Measurements from ENCODE around the gene RTL5. TPM values are rescaled to one million over a fixed set of nuclear protein-coding genes. Genes with fewer than 3 reads are reported as not detected.
"Not testable (repeated sequence)": the region's sequence is repeated elsewhere in the genome, so short reads cannot be mapped to it uniquely, and the experiment has no call there.

Gene RTL5
- polyA plus RNA-seq: 6.9 TPM
- long read RNA-seq, donor 1, full-length matches to known transcripts: 1 of 1 reads
- long read RNA-seq, donor 1, partial matches to known transcripts: 0 of 1 reads
- long read RNA-seq, donor 1, other reads (novel, unspliced or antisense): 0 of 1 reads
- long read RNA-seq, donor 2, full-length matches to known transcripts: 5 of 5 reads
- long read RNA-seq, donor 2, partial matches to known transcripts: 0 of 5 reads
- long read RNA-seq, donor 2, other reads (novel, unspliced or antisense): 0 of 5 reads
- long read RNA-seq, donor 3, full-length matches to known transcripts: 9 of 9 reads
- long read RNA-seq, donor 3, partial matches to known transcripts: 0 of 9 reads
- long read RNA-seq, donor 3, other reads (novel, unspliced or antisense): 0 of 9 reads
- long read RNA-seq, donor 4, full-length matches to known transcripts: 1 of 1 reads
- long read RNA-seq, donor 4, partial matches to known transcripts: 0 of 1 reads
- long read RNA-seq, donor 4, other reads (novel, unspliced or antisense): 0 of 1 reads
- long read RNA-seq, donor 5, full-length matches to known transcripts: 1 of 1 reads
- long read RNA-seq, donor 5, partial matches to known transcripts: 0 of 1 reads
- long read RNA-seq, donor 5, other reads (novel, unspliced or antisense): 0 of 1 reads
- long read RNA-seq, donor 6, full-length matches to known transcripts: 4 of 4 reads
- long read RNA-seq, donor 6, partial matches to known transcripts: 0 of 4 reads
- long read RNA-seq, donor 6, other reads (novel, unspliced or antisense): 0 of 4 reads
- long read RNA-seq, donor 7, full-length matches to known transcripts: 10 of 10 reads
- long read RNA-seq, donor 7, partial matches to known transcripts: 0 of 10 reads
- long read RNA-seq, donor 7, other reads (novel, unspliced or antisense): 0 of 10 reads
- long read RNA-seq, donor 8, full-length matches to known transcripts: 8 of 8 reads
- long read RNA-seq, donor 8, partial matches to known transcripts: 0 of 8 reads
- long read RNA-seq, donor 8, other reads (novel, unspliced or antisense): 0 of 8 reads
- long read RNA-seq, donor 9, full-length matches to known transcripts: 7 of 7 reads
- long read RNA-seq, donor 9, partial matches to known transcripts: 0 of 7 reads
- long read RNA-seq, donor 9, other reads (novel, unspliced or antisense): 0 of 7 reads
- long read RNA-seq, donor 10, full-length matches to known transcripts: 2 of 2 reads
- long read RNA-seq, donor 10, partial matches to known transcripts: 0 of 2 reads
- long read RNA-seq, donor 10, other reads (novel, unspliced or antisense): 0 of 2 reads
- long read RNA-seq, donor 11, full-length matches to known transcripts: 5 of 5 reads
- long read RNA-seq, donor 11, partial matches to known transcripts: 0 of 5 reads
- long read RNA-seq, donor 11, other reads (novel, unspliced or antisense): 0 of 5 reads

DNA sequence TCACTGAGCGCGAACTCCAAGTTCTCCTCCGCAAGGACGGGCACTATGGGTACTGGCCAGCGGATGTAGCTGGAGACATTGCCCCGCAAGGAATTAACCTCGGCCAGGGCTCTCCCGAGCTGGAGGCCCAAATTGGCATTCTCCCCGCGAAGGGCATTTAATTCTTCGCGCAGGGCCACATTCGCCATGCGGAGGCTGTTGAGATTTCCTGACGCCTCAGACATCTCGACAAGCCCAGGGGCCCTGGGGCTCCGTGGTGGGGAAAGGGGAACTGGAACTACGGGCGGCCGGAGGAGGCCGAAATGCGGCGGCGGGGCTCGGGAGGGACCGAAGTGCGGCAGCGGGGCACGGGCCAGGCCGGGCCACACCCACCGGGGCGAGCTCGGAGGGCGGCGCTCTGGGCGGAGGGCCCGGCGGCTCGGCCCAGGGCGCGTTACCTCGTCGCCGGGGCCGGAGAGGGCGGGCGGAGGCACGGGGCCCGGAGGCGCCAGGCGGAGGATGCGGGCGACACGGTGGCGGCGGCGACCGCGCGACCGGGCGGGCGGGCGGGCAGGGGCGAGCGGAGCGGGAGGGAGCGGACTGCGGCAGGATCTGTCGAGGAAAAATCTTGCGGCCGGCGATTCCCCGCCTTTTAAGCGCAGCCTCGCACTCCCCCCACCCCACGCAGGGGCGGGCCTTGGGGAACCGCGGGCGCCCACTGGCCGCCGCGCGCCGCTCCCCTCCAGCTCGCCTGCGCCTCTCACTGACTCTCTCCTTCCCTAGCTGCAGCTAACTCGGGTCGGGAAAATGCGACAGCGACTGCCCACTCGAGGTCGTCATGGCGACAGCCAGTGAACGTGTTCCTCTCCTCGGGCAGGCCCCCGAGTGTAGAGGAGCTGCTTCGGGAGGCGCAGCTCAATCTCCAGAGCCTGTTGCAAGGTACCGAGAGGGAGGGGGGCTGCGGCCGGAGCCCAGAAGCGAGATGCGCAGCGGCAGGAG lies at the start of gene RTL5:
Gene RTL5 (minus strand): TSS at position 599 of the 978 bp plus-strand sequence.
- no CpG with 5 or more reads among the region's 106 CpGs for WGBS (ENCODE audit: insufficient coverage, low lambda C conversion rate)
- peaks cover 2% of the 10 kb centered on the region for H3K36me3 ChIP-seq (ENCODE audit: control insufficient read depth, insufficient read depth, low read length)
- peak; percentile 72 to 76 for DNase-seq
- no peaks in the 10 kb centered on the region for H3K9me3 ChIP-seq (ENCODE audit: control insufficient read depth, low read depth, low read length)
- H3K27ac ChIP-seq (ENCODE audit: low read length): no peak within 1 kb of the TSS
- H3K4me3 ChIP-seq (ENCODE audit: low read length): peak within 1 kb of the TSS; percentile 45
- peaks cover 8% of the 10 kb centered on the region for H3K4me1 ChIP-seq (ENCODE audit: control insufficient read depth, insufficient read depth, low read length)
- H3K27me3 ChIP-seq (ENCODE audit: control insufficient read depth, insufficient read depth, low read length): peaks cover 29% of the 10 kb centered on the region

DNA sequence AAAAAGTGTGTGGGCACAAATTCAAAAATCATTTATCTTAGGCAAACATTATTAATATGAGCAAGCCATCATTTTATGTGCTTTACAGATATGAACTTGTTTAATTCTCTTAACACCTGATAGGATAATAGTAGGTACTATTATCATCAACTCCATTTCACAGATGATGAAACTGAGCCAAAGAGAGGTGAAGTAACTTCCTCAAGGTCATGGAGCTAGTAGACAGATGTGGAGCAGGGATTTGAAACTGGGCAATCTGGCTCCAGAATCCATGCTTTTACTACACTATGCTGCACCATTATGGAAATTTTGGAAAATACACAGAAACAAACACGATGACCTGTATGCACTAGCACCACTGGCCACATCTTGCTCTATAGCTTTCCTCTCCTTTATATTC lies 48.8 kb upstream of the RTL5 start:
- Histone ChIP-seq H3K27me3 (ENCODE audit: control insufficient read depth, insufficient read depth, low read length) (no peaks in the 10 kb centered on the region), H3K27ac (ENCODE audit: low read length) (peak overlapping the region; percentile 61), H3K4me3 (ENCODE audit: low read length) (peak overlapping the region; percentile 90), H3K36me3 (ENCODE audit: control insufficient read depth, insufficient read depth, low read length) (no peaks in the 10 kb centered on the region), H3K4me1 (ENCODE audit: control insufficient read depth, insufficient read depth, low read length) (peaks cover 5% of the 10 kb centered on the region), H3K9me3 (ENCODE audit: control insufficient read depth, low read depth, low read length) (no peaks in the 10 kb centered on the region)
- DNase-seq: no peak
- WGBS (ENCODE audit: insufficient coverage, low lambda C conversion rate): no CpG with 5 or more reads among the region's 1 CpG

GRCh38 chrX:72176981-72177380 lies 45.3 kb upstream of the RTL5 start:
- DNase-seq: no peak
- Histone ChIP-seq H3K27me3 (ENCODE audit: control insufficient read depth, insufficient read depth, low read length) (no peaks in the 10 kb centered on the region), H3K4me1 (ENCODE audit: control insufficient read depth, insufficient read depth, low read length) (peaks cover 2% of the 10 kb centered on the region), H3K27ac (ENCODE audit: low read length) (no peak overlapping the region), H3K9me3 (ENCODE audit: control insufficient read depth, low read depth, low read length) (no peaks in the 10 kb centered on the region), H3K36me3 (ENCODE audit: control insufficient read depth, insufficient read depth, low read length) (no peaks in the 10 kb centered on the region), H3K4me3 (ENCODE audit: low read length) (no peak overlapping the region)
- no CpG with 5 or more reads among the region's 2 CpGs for WGBS (ENCODE audit: insufficient coverage, low lambda C conversion rate)

DNA sequence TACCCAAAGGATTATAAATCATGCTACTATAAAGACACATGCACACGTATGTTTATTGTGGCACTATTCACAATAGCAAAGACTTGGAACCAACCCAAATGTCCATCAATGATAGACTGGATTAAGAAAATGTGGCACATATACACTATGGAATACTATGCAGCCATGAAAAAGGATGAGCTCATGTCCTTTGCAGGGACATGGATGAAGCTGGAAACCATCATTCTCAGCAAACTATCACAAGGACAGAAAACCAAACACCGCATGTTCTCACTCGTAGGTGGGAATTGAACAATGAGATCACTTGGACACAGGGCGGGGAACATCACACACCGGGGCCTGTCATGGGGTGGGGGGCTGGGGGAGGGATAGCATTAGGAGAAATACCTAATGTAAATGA lies 44.6 kb upstream of the RTL5 start:
- H3K4me1 ChIP-seq (ENCODE audit: control insufficient read depth, insufficient read depth, low read length); H3K36me3 ChIP-seq (ENCODE audit: control insufficient read depth, insufficient read depth, low read length); H3K4me3 ChIP-seq (ENCODE audit: low read length); DNase-seq; H3K27ac ChIP-seq (ENCODE audit: low read length); H3K9me3 ChIP-seq (ENCODE audit: control insufficient read depth, low read depth, low read length); H3K27me3 ChIP-seq (ENCODE audit: control insufficient read depth, insufficient read depth, low read length): not testable (repeated sequence)
- no CpG with 5 or more reads among the region's 5 CpGs for WGBS (ENCODE audit: insufficient coverage, low lambda C conversion rate)

DNA sequence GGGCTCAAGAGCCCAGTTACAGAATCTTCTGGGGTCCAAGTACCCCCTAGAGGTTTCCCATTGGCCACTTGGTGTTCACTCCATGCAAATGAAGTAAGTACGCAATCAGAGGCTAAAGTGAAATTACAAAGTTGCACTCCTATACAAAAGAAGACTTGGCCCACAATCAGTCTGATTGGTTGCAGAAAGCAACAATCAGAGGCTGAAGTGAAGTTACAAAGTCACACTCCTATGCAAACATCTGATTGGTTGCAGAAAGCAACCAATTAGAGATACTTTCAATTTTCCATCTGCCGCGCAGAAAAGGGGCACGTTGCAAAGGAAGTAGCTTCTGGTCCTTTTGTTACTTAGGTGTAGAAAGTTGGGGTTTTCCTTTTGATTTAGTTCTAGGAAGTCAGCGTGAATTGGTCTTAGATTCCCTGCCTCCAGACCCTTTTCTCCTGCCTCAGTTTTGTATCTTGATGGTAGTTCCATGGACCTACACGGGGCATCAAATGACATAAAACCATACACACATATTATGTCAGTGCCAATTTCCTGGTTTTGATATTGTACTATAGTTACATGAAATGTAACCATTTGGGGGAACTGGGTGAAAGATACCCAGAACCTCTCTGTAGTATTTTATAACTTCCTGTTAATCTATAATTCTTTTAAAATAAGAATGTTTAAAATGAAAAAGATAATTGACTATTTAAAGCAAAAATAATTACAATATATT lies 37.5 kb upstream of the RTL5 start:
- Histone ChIP-seq H3K9me3 (ENCODE audit: control insufficient read depth, low read depth, low read length) (no peaks in the 10 kb centered on the region), H3K27ac (ENCODE audit: low read length) (no peak overlapping the region), H3K4me3 (ENCODE audit: low read length) (no peak overlapping the region), H3K36me3 (ENCODE audit: control insufficient read depth, insufficient read depth, low read length) (no peaks in the 10 kb centered on the region), H3K4me1 (ENCODE audit: control insufficient read depth, insufficient read depth, low read length) (no peaks in the 10 kb centered on the region), H3K27me3 (ENCODE audit: control insufficient read depth, insufficient read depth, low read length) (no peaks in the 10 kb centered on the region)
- no CpG with 5 or more reads among the region's 6 CpGs for WGBS (ENCODE audit: insufficient coverage, low lambda C conversion rate)
- DNase-seq: no peak

DNA sequence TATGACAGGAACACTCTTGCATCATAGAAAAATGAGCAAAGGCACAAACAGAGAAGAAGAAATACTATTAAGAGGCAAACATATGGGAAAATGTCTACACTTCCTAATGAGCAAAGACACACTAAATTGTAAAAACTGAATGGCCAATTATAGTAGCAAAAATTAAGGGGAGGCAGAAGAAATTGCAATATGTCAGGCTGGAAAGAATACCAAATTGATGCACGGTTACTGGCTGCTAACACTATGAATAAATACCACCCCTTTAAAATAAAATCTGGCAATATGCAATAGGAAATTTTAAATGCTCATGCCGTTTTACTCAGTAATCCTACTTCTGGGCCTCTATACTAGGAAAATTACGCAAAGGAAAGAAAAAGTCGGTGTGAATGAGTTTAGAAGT lies 33.8 kb upstream of the RTL5 start:
- 83% methylated on average over 1 of the region's 4 CpGs for WGBS (ENCODE audit: insufficient coverage, low lambda C conversion rate)
- H3K36me3 ChIP-seq (ENCODE audit: control insufficient read depth, insufficient read depth, low read length): no peaks in the 10 kb centered on the region

GRCh38 chrX:72159769-72160168 lies 28.1 kb upstream of the RTL5 start:
- no CpG with 5 or more reads among the region's 10 CpGs for WGBS (ENCODE audit: insufficient coverage, low lambda C conversion rate)
- Histone ChIP-seq H3K36me3 (ENCODE audit: control insufficient read depth, insufficient read depth, low read length) (no peaks in the 10 kb centered on the region), H3K4me1 (ENCODE audit: control insufficient read depth, insufficient read depth, low read length) (no peaks in the 10 kb centered on the region), H3K27me3 (ENCODE audit: control insufficient read depth, insufficient read depth, low read length) (no peaks in the 10 kb centered on the region), H3K4me3 (ENCODE audit: low read length) (no peak overlapping the region), H3K9me3 (ENCODE audit: control insufficient read depth, low read depth, low read length) (no peaks in the 10 kb centered on the region), H3K27ac (ENCODE audit: low read length) (no peak overlapping the region)
- DNase-seq: no peak

More for the DNA sequence above, 33.8 kb upstream of the RTL5 start:
- no peaks in the 10 kb centered on the region for H3K27me3 ChIP-seq (ENCODE audit: control insufficient read depth, insufficient read depth, low read length)
- no peaks in the 10 kb centered on the region for H3K4me1 ChIP-seq (ENCODE audit: control insufficient read depth, insufficient read depth, low read length)
- H3K27ac ChIP-seq (ENCODE audit: low read length): no peak overlapping the region
- no peaks in the 10 kb centered on the region for H3K9me3 ChIP-seq (ENCODE audit: control insufficient read depth, low read depth, low read length)
- H3K4me3 ChIP-seq (ENCODE audit: low read length): no peak overlapping the region
- no peak for DNase-seq

GRCh38 chrX:72158773-72159172 lies 27.1 kb upstream of the RTL5 start:
- H3K4me1 ChIP-seq (ENCODE audit: control insufficient read depth, insufficient read depth, low read length): no peaks in the 10 kb centered on the region
- no peaks in the 10 kb centered on the region for H3K36me3 ChIP-seq (ENCODE audit: control insufficient read depth, insufficient read depth, low read length)
- no peak overlapping the region for H3K27ac ChIP-seq (ENCODE audit: low read length)
- H3K9me3 ChIP-seq (ENCODE audit: control insufficient read depth, low read depth, low read length): no peaks in the 10 kb centered on the region
- DNase-seq: no peak
- no CpG with 5 or more reads among the region's 3 CpGs for WGBS (ENCODE audit: insufficient coverage, low lambda C conversion rate)
- H3K4me3 ChIP-seq (ENCODE audit: low read length): no peak overlapping the region
- no peaks in the 10 kb centered on the region for H3K27me3 ChIP-seq (ENCODE audit: control insufficient read depth, insufficient read depth, low read length)

GRCh38 chrX:72146527-72146926 lies 14.8 kb upstream of the RTL5 start:
- Histone ChIP-seq H3K4me3 (ENCODE audit: low read length) (no peak overlapping the region), H3K27me3 (ENCODE audit: control insufficient read depth, insufficient read depth, low read length) (no peaks in the 10 kb centered on the region), H3K4me1 (ENCODE audit: control insufficient read depth, insufficient read depth, low read length) (no peaks in the 10 kb centered on the region), H3K27ac (ENCODE audit: low read length) (no peak overlapping the region), H3K36me3 (ENCODE audit: control insufficient read depth, insufficient read depth, low read length) (no peaks in the 10 kb centered on the region), H3K9me3 (ENCODE audit: control insufficient read depth, low read depth, low read length) (no peaks in the 10 kb centered on the region)
- WGBS (ENCODE audit: insufficient coverage, low lambda C conversion rate): no CpG with 5 or more reads among the region's 2 CpGs
- DNase-seq: no peak

Measured in large intestine (tissue), 12 donors.